HepG2 (cell line): ENCODE results near the gene NOTCH4. TPM values are rescaled to one million over a fixed set of nuclear protein-coding genes. Genes with fewer than 3 reads are reported as not detected.
A peak's percentile ranks its signal among the peaks of the same experiment; 100 is the strongest.

Source experiments
- ATAC-seq: fragments of 200-7000 bp; cut with Tn5 transposase; 3 replicates; pipeline ENCODE4 v1.9.1; 2020; ENCODE audit warnings: mild to moderate bottlenecking, moderate library complexity
- BruUV-seq: library from RNA; stranded (reverse); fragments of 400-500 nt; replicated peaks from 2 replicates; lab custom pipeline; 2021; lab: Mats Ljungman, UMichigan
- CTCF ChIA-PET: fragments of 300-600 bp; formaldehyde crosslinking; extraction: SDS; loops from one replicate; lab custom pipeline; 2021; ENCODE audit warnings: low total read pairs, inconsistent platforms, low intra/inter-chr PET ratio; lab: Yijun Ruan, JAX
- POLR2A ChIA-PET: fragments of 350-600 bp; sonication (Branson Sonifier 250); formaldehyde crosslinking; loops from one replicate; lab custom pipeline; 2020; ENCODE audit warnings: antibody characterized with exemption, inconsistent platforms; lab: Yijun Ruan, JAX
- DNase-seq: peaks from one replicate; pipeline ENCODE4 v3.0.0-alpha.2; 2015; ENCODE audit warnings: low spot score
- FAIRE-seq: peaks from 3 replicates; lab custom pipeline; 2011; peaks lifted over from hg19 to GRCh38; lab: Jason Lieb, UNC
- H2AFZ ChIP-seq: one replicate; pipeline ENCODE4 v1.6.1; 2011; ENCODE audit warnings: low read length, inconsistent platforms
- H3K27ac ChIP-seq: fragments of 300-600 bp; 3 replicates; pipeline ENCODE4 v1.8.0; 2011; ENCODE audit warnings: mixed run types, mild to moderate bottlenecking, mixed read lengths, low read length, inconsistent platforms; ENCODE audit not compliant: insufficient read depth; ENCODE audit errors: extremely low read length
- H3K27me3 ChIP-seq, 2 experiments: fragments of 200-600 bp in 1 of 2; 2 replicates in 1 of 2; 3 replicates in 1 of 2; pipeline versions ENCODE4 v1.6.0 to v1.8.0; 2011; ENCODE audit warnings: low read length in 2 of 2, mild to moderate bottlenecking in 2 of 2, moderate library complexity in 2 of 2, inconsistent platforms in 1 of 2; ENCODE audit not compliant: insufficient read depth in 2 of 2, control insufficient read depth in 1 of 2
- H3K36me3 ChIP-seq, 2 experiments: fragments of 200-600 bp in 1 of 2; replicated peaks in 1 of 2; 2 replicates in 1 of 2; 3 replicates in 1 of 2; pipeline versions ENCODE4 v1.5.1 to v1.8.0; 2011; ENCODE audit warnings: low read length in 2 of 2, inconsistent platforms in 1 of 2; ENCODE audit not compliant: insufficient read depth in 2 of 2, control insufficient read depth in 1 of 2
- H3K4me1 ChIP-seq: 2 replicates; pipeline ENCODE4 v1.5.1; 2012; ENCODE audit warnings: low read length, inconsistent platforms; ENCODE audit not compliant: insufficient read depth
- H3K4me2 ChIP-seq: 2 replicates; pipeline ENCODE4 v1.6.0; 2011; ENCODE audit warnings: low read depth, low read length, inconsistent platforms
- H3K4me3 ChIP-seq, 3 experiments: fragments of 200-600 bp in 1 of 3; sonication (generic), shearing (Covaris generic) in 1 of 3; replicated peaks in 1 of 3; 2 replicates each; pipeline ENCODE4 v1.5.1; 2011 to 2016; ENCODE audit warnings: low read length in 3 of 3, inconsistent platforms in 2 of 3, low read depth in 2 of 3, mild to moderate bottlenecking in 2 of 3, control low read depth in 1 of 3, mixed read lengths in 1 of 3; ENCODE audit not compliant: insufficient read depth in 1 of 3
- H3K79me2 ChIP-seq: one replicate; pipeline ENCODE4 v1.6.1; 2011; ENCODE audit warnings: low read length, inconsistent platforms; ENCODE audit not compliant: insufficient read depth
- H3K9ac ChIP-seq: 2 replicates; pipeline ENCODE4 v1.6.0; 2011; ENCODE audit warnings: mild to moderate bottlenecking, low read depth, low read length, inconsistent platforms; ENCODE audit not compliant: insufficient read depth
- H3K9me3 ChIP-seq: 2 replicates; pipeline ENCODE4 v1.5.1; 2012; ENCODE audit warnings: mild to moderate bottlenecking, low read length
- H4K20me1 ChIP-seq: 2 replicates; pipeline ENCODE4 v1.6.0; 2011; ENCODE audit warnings: inconsistent platforms, mild to moderate bottlenecking, low read length, moderate library complexity; ENCODE audit not compliant: insufficient read depth
- CC2D1A ChIP-seq: sonication (generic); formaldehyde crosslinking; IDR thresholded peaks from 2 replicates; pipeline ENCODE4 v1.8.1; 2023; ENCODE audit warnings: mild to moderate bottlenecking, missing genetic modification reagents
- CTCF ChIP-seq: sonication (generic); formaldehyde crosslinking; IDR thresholded peaks from 2 replicates; pipeline ENCODE4 v1.5.0; 2020; ENCODE audit warnings: mild to moderate bottlenecking, missing genetic modification reagents, moderate library complexity
- HNRNPLL ChIP-seq: fragments of 200-400 bp; formaldehyde crosslinking; IDR thresholded peaks from 2 replicates; pipeline ENCODE4 v1.6.1; 2017; ENCODE audit warnings: mild to moderate bottlenecking, low read depth, low read length; ENCODE audit not compliant: poor library complexity, severe bottlenecking
- NCOA1 ChIP-seq: sonication (generic); formaldehyde crosslinking; IDR thresholded peaks from 2 replicates; pipeline ENCODE4 v1.9.0; 2021; ENCODE audit warnings: missing genetic modification reagents
- NR2F6 ChIP-seq, 2 experiments: IDR thresholded peaks; 2 replicates each; pipeline ENCODE4 v1.6.1; 2016; ENCODE audit warnings: antibody characterized with exemption in 1 of 2, mild to moderate bottlenecking in 1 of 2
- RCOR2 ChIP-seq: IDR thresholded peaks from 2 replicates; pipeline ENCODE4 v1.6.1; 2016; ENCODE audit warnings: missing biosample characterization, missing genetic modification reagents
- STAG1 ChIP-seq: sonication (generic); formaldehyde crosslinking; IDR thresholded peaks from 2 replicates; pipeline ENCODE4 v1.4.0; 2020; ENCODE audit warnings: missing genetic modification reagents
- SYNCRIP ChIP-seq: fragments of 200-400 bp; formaldehyde crosslinking; IDR thresholded peaks from 2 replicates; pipeline ENCODE4 v1.6.1; 2018; ENCODE audit warnings: mild to moderate bottlenecking, low read depth, low read length; ENCODE audit not compliant: insufficient read depth
- ZFAT ChIP-seq: sonication (generic); formaldehyde crosslinking; conservative IDR thresholded peaks from 2 replicates; pipeline ENCODE4 v1.8.1; 2023; ENCODE audit warnings: missing genetic modification reagents, inconsistent platforms
- ZNF468 ChIP-seq: sonication (generic); formaldehyde crosslinking; IDR thresholded peaks from 2 replicates; pipeline ENCODE4 v1.8.0; 2022; ENCODE audit warnings: mild to moderate bottlenecking, moderate library complexity, missing genetic modification reagents
- WGBS: methylation state at CpG from one replicate; pipeline ENCODE4 v1.1.6; 2017; ENCODE audit warnings: low lambda C conversion rate; 5-methylcytosine and 5-hydroxymethylcytosine counted together
- in situ Hi-C: cut with HindIII; loops from 2 replicates; pipeline ENCODE4 v1.10.0; 2017; ENCODE audit warnings: low pct_unique_long_range_greater_than_20kb; ENCODE audit not compliant: extremely low pct_ligation_motif_present
- intact Hi-C: fragments of 100-400 bp; cut with micrococcal nuclease; formaldehyde crosslinking; loops from one replicate; pipeline ENCODE4 v1.10.0; 2022; ENCODE audit not compliant: unreplicated experiment
- polyA plus RNA-seq, 8 experiments: library from polyadenylated mRNA; depleted of rRNA in 3 of 8; stranded (reverse) in 7 of 8; unstranded in 1 of 8; fragments of >200 nt; fragmentation: Illumina TruSeq in 4 of 8; extraction: Trizol in 4 of 8; gene quantifications; 2 replicates each; pipeline versions ENCODE4 v1.2.1 to v1.2.3, GENCODE V29; 2011 to 2016; ENCODE audit warnings: low read depth in 4 of 8, missing spikeins in 1 of 8, mixed read lengths in 1 of 8; ENCODE audit not compliant: insufficient read depth in 1 of 8
- total RNA-seq, 5 experiments: library from RNA; depleted of rRNA; stranded (reverse); fragments of >200 nt; fragmentation: Illumina TruSeq; extraction: Trizol; gene quantifications; 2 replicates each; pipeline ENCODE4 v1.2.3, GENCODE V29; 2016; ENCODE audit warnings: low read depth in 1 of 5

Gene NOTCH4
- total and polyA plus RNA-seq, 2 of the 13 experiments (the other 11 are each of a cell fraction or from before 2014, with no cell fraction given), result 0.51 to 0.83 TPM

GRCh38 chr6:32148289-32149091 is 75.4 kb downstream of the NOTCH4 start:
- intact Hi-C loops, result no loop called here
- FAIRE-seq, result no peak
- Histone ChIP-seq H3K9ac (no peak overlapping the region), H4K20me1 (no peaks in the 10 kb centered on the region), H3K27me3 (peaks cover 0 to 5% of the 10 kb centered on the region in 2 experiments; a peak in 2 of 5 replicates), H3K4me3 (no peak overlapping the region), H3K4me1 (peaks cover 20% of the 10 kb centered on the region), H3K79me2 (no peaks in the 10 kb centered on the region), H3K4me2 (no peak overlapping the region), H3K27ac (no peak overlapping the region), H2AFZ (no peak overlapping the region), H3K9me3 (no peaks in the 10 kb centered on the region), H3K36me3 (no peaks in the 10 kb centered on the region)
- WGBS, result 87% methylated on average over 39 of the region's 39 CpGs
- CTCF ChIA-PET, result no interaction called here
- no TSS peak for BruUV-seq
- POLR2A ChIA-PET, result no interaction called here
- no peak for ATAC-seq
- in situ Hi-C loops, result no loop called here
- TF ChIP-seq RCOR2 (CRISPR knock-in tag) (no peak), CC2D1A (CRISPR knock-in tag) (no peak), ZFAT (no peak), HNRNPLL (no peak), NCOA1 (CRISPR knock-in tag) (no peak)
- no peak for DNase-seq

DNA sequence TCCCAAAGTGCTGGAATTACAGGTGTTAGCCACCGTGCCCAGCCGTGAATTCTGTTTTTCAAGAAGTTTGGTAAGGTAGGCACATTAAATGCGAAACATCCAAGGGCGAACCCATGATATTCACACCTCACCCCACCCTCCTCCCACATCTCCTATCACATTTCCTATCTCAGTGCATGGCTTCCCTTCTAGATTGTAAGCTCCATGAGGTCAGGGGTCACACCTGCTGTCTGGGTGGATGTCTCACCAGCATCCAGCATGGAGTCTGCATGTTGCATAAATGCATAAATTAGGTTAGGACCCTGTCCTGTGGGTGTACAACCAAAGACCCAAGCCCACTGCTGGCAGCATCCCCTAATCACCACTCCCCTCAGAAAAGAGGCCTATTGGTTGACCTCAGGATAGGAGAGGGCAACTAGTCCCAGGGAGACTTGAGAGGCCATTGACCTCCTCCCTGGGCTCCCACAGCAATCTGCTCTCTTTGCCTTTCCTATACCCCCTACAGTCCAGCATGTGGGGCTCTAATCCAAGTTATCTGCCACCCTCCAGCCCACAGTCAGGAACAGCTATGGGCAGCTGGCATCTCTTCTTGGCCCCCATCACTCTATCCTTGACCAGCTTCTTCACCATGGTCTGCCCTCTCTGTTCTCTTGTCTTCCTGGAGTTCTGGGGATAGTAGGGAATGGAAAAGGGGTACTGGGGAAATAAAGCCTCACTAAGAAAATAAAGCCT is 76.3 kb downstream of the NOTCH4 start:
- no TSS peak for BruUV-seq
- H3K4me2 ChIP-seq, result no peak overlapping the region
- H3K9me3 ChIP-seq, result no peaks in the 10 kb centered on the region
- H2AFZ ChIP-seq, result no peak overlapping the region
- H4K20me1 ChIP-seq, result no peaks in the 10 kb centered on the region
- peaks cover 13% of the 10 kb centered on the region for H3K4me1 ChIP-seq
- H3K9ac ChIP-seq, result no peak overlapping the region
- peaks cover 0 to 5% of the 10 kb centered on the region in 2 experiments; a peak in 1 of 5 replicates for H3K27me3 ChIP-seq
- in situ Hi-C loops, result no loop called here
- POLR2A ChIA-PET, result no interaction called here
- H3K27ac ChIP-seq, result no peak overlapping the region
- ATAC-seq, result peak; percentile 15; the same call in 2 of the 3 replicates
- WGBS, result 80% methylated on average over 4 of the region's 4 CpGs
- no peaks in the 10 kb centered on the region for H3K79me2 ChIP-seq
- no peak for DNase-seq
- no peaks in the 10 kb centered on the region for H3K36me3 ChIP-seq
- intact Hi-C loops, result no loop called here
- CTCF ChIA-PET, result no interaction called here
- no peak for FAIRE-seq
- TF ChIP-seq SYNCRIP (no peak), STAG1 (CRISPR knock-in tag) (peak; percentile 16; the same call in 1 of the 2 replicates), NR2F6 (IDR thresholded peaks at IDR 0.05) (no peak), NR2F6 (CRISPR knock-in tag; IDR thresholded peaks at IDR 0.05) (no peak), CTCF (peak; percentile 35; the same call in 1 of the 2 replicates), ZNF468 (CRISPR knock-in tag) (no peak)
- TF ChIP-seq, all 625 proteins: peak for 2
- H3K4me3 ChIP-seq, result no peak overlapping the region
